ENCODE data around the gene MRI1. TPM values are rescaled to one million over a fixed set of nuclear protein-coding genes. Genes with fewer than 3 reads are reported as not detected.

MRI1 gene
- total and polyA plus RNA-seq, 10 of the 15 experiments (the other 5 are each of a cell fraction or from before 2014, with no cell fraction given), result 5.4 to 50.3 (median 28.3) TPM

- POLR2A ChIA-PET, result interaction anchor here (0.6 to 5.1 kb wide), 6 partner anchors 13 to 64 kb away, joined by 3 to 37 read pairs (median 18); no protein-coding TSS in a partner anchor
- no peak for FAIRE-seq
- SMC1A ChIA-PET (ENCODE audit: uncharacterized antibody, unreplicated experiment), result interaction anchor here (0.9 to 5.6 kb wide), 6 partner anchors 14 to 63 kb away, joined by 3 to 33 read pairs (median 6); partner anchors contain the start of gene C19orf53
Measured at GRCh38 chr19:13797870-13798269, 33.5 kb downstream of the MRI1 start.

GRCh38 chr19:13799669-13800068 lies 35.3 kb downstream of the MRI1 start:
- H3K36me3 ChIP-seq (ENCODE audit: control insufficient read depth in 2 of 2, insufficient read depth in 2 of 2, low read length in 1 of 2), result no peaks in the 10 kb centered on the region
- no peaks in the 10 kb centered on the region for H3K27me3 ChIP-seq (replicated peaks in 1 of 2; ENCODE audit: control insufficient read depth in 2 of 2, insufficient read depth in 2 of 2, low read length in 1 of 2)
- no peak overlapping the region for H2AFZ ChIP-seq (ENCODE audit: control insufficient read depth, low read depth, low read length)
- DNase-seq (ENCODE audit: low read depth, low spot score) (no peak), ATAC-seq (no peak), FAIRE-seq (no peak)
- in situ Hi-C loops (cut with MboI) (no loop called here), intact Hi-C loops (cut with micrococcal nuclease; ENCODE audit: unreplicated experiment) (loop anchor here (5.0 kb wide), 1 partner anchor 38 kb away; no protein-coding TSS in a partner anchor)
- H3K9me3 ChIP-seq (replicated peaks; ENCODE audit: control insufficient read depth, insufficient read depth, low read length), result no peaks in the 10 kb centered on the region
- ChIA-PET POLR2A (interaction anchor here (0.7 kb wide), 3 partner anchors 64 to 652 kb away, joined by 3 to 9 read pairs (median 7); no protein-coding TSS in a partner anchor), CTCF (no interaction called here), RAD21 (ENCODE audit: unreplicated experiment) (no interaction called here), SMC1A (ENCODE audit: uncharacterized antibody, unreplicated experiment) (no interaction called here)
- no peaks in the 10 kb centered on the region for H4K20me1 ChIP-seq (ENCODE audit: control insufficient read depth, insufficient read depth)
- H3K4me3 ChIP-seq, result no peak overlapping the region
- no peak overlapping the region for H3K27ac ChIP-seq (ENCODE audit: control insufficient read depth, insufficient read depth)
- no peak overlapping the region for H3K4me2 ChIP-seq (ENCODE audit: control insufficient read depth, insufficient read depth)
- peaks cover 9% of the 10 kb centered on the region for H3K4me1 ChIP-seq (ENCODE audit: control insufficient read depth, insufficient read depth, low read length)
- no peak for TF ChIP-seq ZZZ3 (IDR thresholded peaks at IDR 0.05; ENCODE audit: control insufficient read depth, insufficient read length, low read depth)
- no peak for TF ChIP-seq CHD4 (IDR thresholded peaks at IDR 0.05)
- TF ChIP-seq ZBED1 (IDR thresholded peaks at IDR 0.05; ENCODE audit: borderline replicate concordance), result no peak
- no peak for TF ChIP-seq RAD21 (IDR thresholded peaks at IDR 0.05; ENCODE audit: insufficient read depth, low read depth, low read length)
- TF ChIP-seq CEBPB (IDR thresholded peaks at IDR 0.05; ENCODE audit: borderline replicate concordance in 1 of 2, low read depth in 2 of 2, low read length in 2 of 2), result no peak
- no peak for TF ChIP-seq TAF1 (IDR thresholded peaks at IDR 0.05; ENCODE audit: borderline replicate concordance, low read depth, low read length)
- WGBS (ENCODE audit: insufficient coverage, insufficient replicate concordance, low lambda C conversion rate, missing lambda C conversion rate), result 98% methylated on average over 18 of the region's 22 CpGs
- peaks cover 12% of the 10 kb centered on the region for H3K79me2 ChIP-seq (ENCODE audit: control insufficient read depth, insufficient read depth, low read length)
- BruUV-seq (replicated peaks), result no TSS peak
- no peak overlapping the region for H3K9ac ChIP-seq (ENCODE audit: control insufficient read depth, insufficient read depth, low read length)

More at GRCh38 chr19:13797870-13798269, 33.5 kb downstream of the MRI1 start:
- 94% methylated on average over 7 of the region's 7 CpGs for WGBS (ENCODE audit: insufficient coverage, insufficient replicate concordance, low lambda C conversion rate, missing lambda C conversion rate)
- CTCF ChIA-PET, result interaction anchor here (1.0 to 8.0 kb wide), 7 partner anchors 14 to 83 kb away, joined by 3 to 63 read pairs (median 4); partner anchors contain the start of gene C19orf53
- peaks cover 16% of the 10 kb centered on the region for H3K4me1 ChIP-seq (ENCODE audit: control insufficient read depth, insufficient read depth, low read length)
- no peaks in the 10 kb centered on the region for H4K20me1 ChIP-seq (ENCODE audit: control insufficient read depth, insufficient read depth)
- BruUV-seq (replicated peaks), result no TSS peak
- H3K36me3 ChIP-seq (ENCODE audit: control insufficient read depth in 2 of 2, insufficient read depth in 2 of 2, low read length in 1 of 2), result no peaks in the 10 kb centered on the region
- H3K4me2 ChIP-seq (ENCODE audit: control insufficient read depth, insufficient read depth), result no peak overlapping the region
- H3K4me3 ChIP-seq, result no peak overlapping the region
- H3K27me3 ChIP-seq (replicated peaks in 1 of 2; ENCODE audit: control insufficient read depth in 2 of 2, insufficient read depth in 2 of 2, low read length in 1 of 2), result no peaks in the 10 kb centered on the region
- RAD21 ChIA-PET (ENCODE audit: unreplicated experiment), result interaction anchor here (0.7 to 5.6 kb wide), 7 partner anchors 14 to 64 kb away, joined by 3 to 59 read pairs (median 6); no protein-coding TSS in a partner anchor
- H2AFZ ChIP-seq (ENCODE audit: control insufficient read depth, low read depth, low read length), result no peak overlapping the region
- no peak overlapping the region for H3K9ac ChIP-seq (ENCODE audit: control insufficient read depth, insufficient read depth, low read length)
- in situ Hi-C loops (cut with MboI) (no loop called here), intact Hi-C loops (cut with micrococcal nuclease; ENCODE audit: unreplicated experiment) (loop anchor here (5.0 kb wide), 1 partner anchor 39 kb away; no protein-coding TSS in a partner anchor)
- DNase-seq (ENCODE audit: low read depth, low spot score) (no peak), ATAC-seq (no peak)
- H3K27ac ChIP-seq (ENCODE audit: control insufficient read depth, insufficient read depth), result no peak overlapping the region
- H3K9me3 ChIP-seq (replicated peaks; ENCODE audit: control insufficient read depth, insufficient read depth, low read length), result no peaks in the 10 kb centered on the region
- peaks cover 12% of the 10 kb centered on the region for H3K79me2 ChIP-seq (ENCODE audit: control insufficient read depth, insufficient read depth, low read length)
- TF ChIP-seq ZNF274 (IDR thresholded peaks at IDR 0.05; ENCODE audit: insufficient read depth, insufficient read length) (no peak), CEBPB (IDR thresholded peaks at IDR 0.05; ENCODE audit: borderline replicate concordance in 1 of 2, low read depth in 2 of 2, low read length in 2 of 2) (peak in 1 of 2 experiments; percentile 88; a peak in 1 of 4 replicates)
